Hypothalamus (tissue), 51 donors: ENCODE data around the gene FAM20B.
A peak's percentile ranks its signal among the peaks of the same experiment; 100 is the strongest.

Source experiments
- DNase-seq, 51 donors: peaks; one replicate each; lab custom pipeline; 2025; lab: John Stamatoyannopoulos, UW

The FAM20B gene

GRCh38 chr1:179090522-179090921, 64.8 kb downstream of the FAM20B start:
- peak in 1 of 51 donors; percentile 24 for DNase-seq

DNA sequence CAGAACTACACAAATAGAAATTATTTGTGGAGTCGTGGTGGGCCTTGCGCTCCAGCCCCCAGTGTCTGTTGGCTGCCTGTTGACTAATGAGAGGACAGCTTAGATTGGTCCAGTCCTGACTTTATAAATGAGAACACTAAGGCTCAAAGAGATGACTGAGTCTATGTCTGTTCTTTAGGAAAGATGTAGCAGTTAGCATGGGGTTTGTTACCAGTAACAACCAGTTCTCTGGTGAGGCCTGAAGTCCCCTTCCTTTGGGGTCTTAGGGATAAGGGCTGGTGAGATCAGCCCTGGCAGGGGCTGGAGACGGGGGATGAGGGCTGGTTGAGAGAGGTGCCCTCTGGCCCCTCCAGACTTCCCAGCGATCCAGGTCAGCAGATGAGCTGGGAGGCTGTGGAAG, 65.2 kb downstream of the FAM20B start:
- DNase-seq: no peak

DNA sequence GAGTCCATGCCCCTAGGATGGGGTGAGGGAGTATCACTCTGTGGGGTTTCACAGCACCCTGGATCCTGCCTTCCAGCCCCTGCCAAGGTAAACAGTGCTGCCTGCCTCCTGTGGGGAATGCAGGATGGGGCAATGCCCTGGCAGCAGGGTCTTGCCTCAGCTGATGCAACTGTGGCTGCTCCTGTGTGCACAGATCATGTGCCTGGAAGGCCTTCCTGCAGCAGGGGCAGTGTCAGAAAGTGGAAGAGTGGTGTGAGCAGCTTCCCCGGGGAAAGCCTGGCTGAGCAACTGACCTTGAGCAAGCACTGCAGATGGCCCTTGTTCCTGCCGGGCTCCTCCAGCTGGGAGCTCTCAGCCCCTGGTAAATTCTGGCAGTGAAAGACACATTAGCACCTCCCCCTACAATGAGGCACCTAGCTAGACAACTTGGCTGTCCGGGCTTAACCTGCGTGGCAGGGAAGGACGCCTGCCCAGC, 66.0 kb downstream of the FAM20B start:
- DNase-seq: no peak

DNA sequence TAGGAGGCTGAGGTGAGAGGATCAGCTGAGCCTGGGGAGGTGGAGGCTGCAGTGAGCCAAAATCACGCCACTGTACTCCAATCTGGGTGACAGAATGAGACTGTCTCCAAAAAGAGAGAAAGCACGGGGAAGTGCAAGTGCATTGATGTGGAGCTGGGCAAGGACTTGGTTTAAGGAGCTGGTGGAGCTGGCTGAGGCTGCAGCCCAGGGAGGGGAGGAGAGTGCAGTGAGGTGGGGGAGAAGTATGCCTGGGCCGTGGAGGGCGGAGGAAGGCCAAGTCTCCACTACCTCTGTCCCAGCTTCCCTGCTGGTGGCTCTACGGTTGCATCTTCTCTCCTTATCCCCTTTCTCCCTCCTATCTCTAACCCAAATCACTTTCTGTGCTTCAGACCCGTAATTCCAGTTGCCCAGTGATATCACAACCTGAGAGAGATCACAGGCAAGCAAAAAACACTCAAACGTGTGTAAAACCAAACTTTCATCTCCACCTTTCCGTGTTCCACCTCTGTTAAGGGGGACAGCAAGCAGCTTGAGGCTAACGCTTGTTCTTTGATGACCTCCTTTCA, 67.3 kb downstream of the FAM20B start:
- no peak for DNase-seq

DNA sequence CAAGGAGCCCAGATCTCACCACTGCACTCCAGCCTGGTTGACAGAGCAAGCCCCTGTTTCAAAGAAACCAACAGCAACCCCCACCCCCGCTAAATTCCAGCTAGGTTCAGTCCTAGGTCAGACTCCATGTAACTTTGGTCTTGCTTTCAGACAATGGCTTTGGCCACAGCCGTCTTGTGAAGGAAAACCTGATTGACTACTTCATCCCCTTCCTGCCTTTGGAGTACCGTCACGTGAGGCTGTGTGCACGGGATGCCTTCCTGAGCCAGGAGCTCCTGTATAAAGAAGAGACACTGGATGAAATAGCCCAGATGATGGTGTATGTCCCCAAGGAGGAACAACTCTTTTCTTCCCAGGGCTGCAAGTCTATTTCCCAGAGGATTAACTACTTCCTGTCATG, 69.1 kb downstream of the FAM20B start:
- no peak for DNase-seq

DNA sequence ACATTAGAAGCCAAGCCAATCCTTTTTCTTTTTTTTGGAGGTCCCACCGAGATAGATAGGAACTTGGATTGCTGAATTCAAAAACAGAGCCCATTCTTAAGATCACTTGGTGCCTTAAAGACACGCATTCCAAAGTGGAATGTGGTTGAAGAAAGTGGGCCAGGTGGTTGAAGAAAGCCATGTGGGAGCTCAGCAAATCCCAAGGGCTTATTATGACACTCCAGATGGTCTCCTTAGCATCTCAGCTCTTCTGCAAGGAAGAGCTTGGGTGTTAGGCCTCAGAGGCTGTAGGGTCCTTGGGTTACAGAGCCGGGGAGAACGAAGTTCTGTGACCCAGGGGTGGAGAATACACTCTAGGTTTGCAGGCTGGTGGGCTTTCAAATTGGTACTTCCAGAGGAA, 69.7 kb downstream of the FAM20B start:
- no peak for DNase-seq

GRCh38 chr1:179095924-179096323, 70.2 kb downstream of the FAM20B start:
- DNase-seq: no peak

GRCh38 chr1:179099891-179100290, 74.2 kb downstream of the FAM20B start:
- DNase-seq: no peak

GRCh38 chr1:179101566-179101965, 75.9 kb downstream of the FAM20B start:
- DNase-seq: no peak

DNA sequence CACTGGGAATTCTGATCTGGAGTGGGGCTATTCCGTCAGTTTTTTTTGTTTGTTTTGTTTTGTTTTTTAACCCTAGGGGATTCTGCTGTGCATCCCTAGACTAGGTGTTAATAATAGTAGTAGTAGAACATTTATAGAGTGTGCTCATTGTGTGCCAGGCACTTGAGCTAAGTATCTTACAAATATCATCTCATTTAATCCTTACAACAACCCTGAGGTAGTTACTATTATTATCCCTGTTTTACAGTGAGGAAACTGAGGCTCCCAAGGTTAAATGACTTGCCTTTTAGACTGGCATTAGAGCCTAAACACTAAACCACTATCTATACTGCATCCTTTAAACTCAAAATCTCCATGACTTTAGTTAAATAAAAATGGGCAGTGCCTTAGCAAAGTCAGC, 78.3 kb downstream of the FAM20B start:
- no peak for DNase-seq

DNA sequence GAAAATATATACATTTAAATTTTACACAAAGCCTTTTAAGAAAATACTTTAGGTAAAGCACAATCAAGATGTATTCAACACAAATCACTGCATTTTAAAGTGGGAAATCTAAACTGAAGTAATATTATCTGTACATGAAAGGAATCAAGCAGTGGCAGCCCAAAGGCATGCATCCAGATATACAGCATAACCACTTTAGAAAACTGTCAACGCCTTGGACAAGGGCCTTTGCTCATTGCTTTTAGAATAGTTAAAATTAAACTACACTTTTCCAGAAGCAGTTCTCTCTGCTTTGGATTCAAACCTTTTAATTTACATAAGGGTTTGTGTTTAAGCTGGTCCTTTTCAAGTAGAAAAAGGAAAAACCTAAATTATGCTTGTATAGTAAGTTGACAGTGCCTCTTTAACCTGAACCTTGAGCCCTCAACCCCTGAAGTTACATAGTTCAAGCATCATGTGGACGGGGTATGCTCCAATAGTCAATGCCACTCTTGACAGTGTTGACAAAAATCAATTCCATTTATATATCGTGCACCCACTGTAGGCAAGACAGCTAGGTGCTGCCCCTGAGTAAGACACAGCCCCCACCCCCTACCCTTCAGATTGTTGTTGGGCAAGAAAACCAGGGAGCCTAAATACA, 79.0 kb downstream of the FAM20B start:
- DNase-seq: no peak

GRCh38 chr1:179105393-179105792, 79.7 kb downstream of the FAM20B start:
- no peak for DNase-seq

DNA sequence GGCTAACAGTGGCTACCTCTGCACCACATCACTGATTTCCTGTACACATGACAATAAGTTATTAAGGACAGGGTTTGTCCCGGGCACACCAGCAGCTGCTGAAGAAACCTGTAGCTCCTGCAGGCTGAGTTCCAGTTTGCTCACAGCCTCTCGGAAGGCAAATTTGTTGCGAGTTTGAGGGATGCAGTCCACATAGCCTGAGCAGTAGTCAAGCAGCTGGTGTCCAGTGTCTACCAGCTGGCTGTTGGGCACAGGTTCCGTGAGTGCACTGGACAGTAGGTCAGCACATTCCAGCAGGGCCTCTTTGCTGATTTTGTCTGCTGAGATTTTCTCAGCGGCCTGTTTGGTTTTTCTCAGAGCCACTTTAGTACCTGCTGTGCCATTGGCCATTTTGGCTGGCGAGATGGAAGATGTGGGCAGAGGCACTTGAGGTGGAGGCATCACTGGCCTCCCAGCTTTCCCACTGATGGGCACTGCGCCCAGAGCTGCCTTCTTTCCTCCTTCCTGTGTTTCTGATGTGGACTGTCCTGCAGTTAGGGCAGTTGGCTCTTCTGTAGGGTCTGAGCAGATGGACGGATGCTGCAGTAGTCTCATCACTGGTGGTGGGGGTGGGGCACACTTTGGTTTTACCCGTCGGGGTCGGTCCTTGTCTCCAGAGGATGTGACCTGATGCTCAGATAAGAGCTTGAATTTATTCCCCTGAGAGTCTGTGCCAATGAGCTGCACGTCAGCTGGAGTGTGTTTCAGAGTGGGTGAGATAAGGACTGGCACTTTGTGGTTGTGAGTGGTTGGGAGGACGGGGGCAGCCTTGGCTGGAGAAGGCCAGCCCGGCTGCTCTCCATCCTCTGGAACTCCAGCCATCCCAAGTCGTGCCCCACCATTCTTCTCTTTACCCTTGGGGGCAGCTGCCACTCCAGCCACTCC, 82.3 kb downstream of the FAM20B start:
- no peak for DNase-seq

GRCh38 chr1:179108644-179109043, 83.0 kb downstream of the FAM20B start:
- DNase-seq: no peak

DNA sequence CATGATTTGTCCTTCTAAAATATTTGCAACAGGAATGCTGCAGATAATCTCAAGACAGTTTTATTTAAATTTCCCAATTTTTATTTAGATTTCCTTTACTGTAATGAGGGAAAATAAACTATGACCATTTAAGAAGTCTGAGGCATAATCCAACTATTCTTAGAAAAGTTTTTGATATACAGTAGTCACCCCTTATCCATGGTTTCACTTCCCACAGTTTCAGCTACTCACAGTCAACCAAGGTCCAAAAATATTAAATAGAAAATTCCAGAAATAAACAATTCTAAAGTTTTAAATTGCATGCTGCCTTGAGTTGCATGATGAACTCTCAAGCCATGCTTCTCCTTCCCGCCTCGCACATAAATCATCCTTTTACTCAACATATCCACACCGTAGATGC, 89.5 kb downstream of the FAM20B start:
- DNase-seq: no peak

- DNase-seq: no peak
Measured at GRCh38 chr1:179119513-179119912, 93.8 kb downstream of the FAM20B start.

GRCh38 chr1:179120736-179121135, 95.0 kb downstream of the FAM20B start:
- no peak for DNase-seq

- peak in 6 of 51 donors; percentile 6 to 78 (median 14) for DNase-seq
Measured at GRCh38 chr1:179121159-179121938, 95.7 kb downstream of the FAM20B start.

- DNase-seq: no peak
Measured at GRCh38 chr1:179124873-179125272, 99.2 kb downstream of the FAM20B start.
